H7 (cell line): ENCODE measurements around the gene ATP1A3. TPM values are rescaled to one million over a fixed set of nuclear protein-coding genes. Genes with fewer than 3 reads are reported as not detected.

Experiments used
- DNase-seq: peaks from one replicate; pipeline ENCODE4 v3.0.0; 2012
- H3K27me3 ChIP-seq: 2 replicates; pipeline ENCODE4 v1.6.0; 2011; ENCODE audit warnings: mild to moderate bottlenecking, low read length; ENCODE audit not compliant: control insufficient read depth, insufficient read depth
- H3K36me3 ChIP-seq: replicated peaks from 2 replicates; pipeline ENCODE4 v1.5.1; 2011; ENCODE audit warnings: low read length; ENCODE audit not compliant: control insufficient read depth, insufficient read depth
- H3K4me3 ChIP-seq: 2 replicates; pipeline ENCODE4 v1.5.1; 2011; ENCODE audit warnings: low read depth, mild to moderate bottlenecking, control low read depth, low read length, moderate library complexity; ENCODE audit not compliant: insufficient read depth
- total RNA-seq: library from RNA; depleted of rRNA; stranded (reverse); fragments of >200 nt; shearing (Covaris generic); gene quantifications from 2 replicates; pipeline ENCODE4 v1.2.3, GENCODE V29; 2014

ATP1A3 gene
- total RNA-seq, 1 experiment from 2014 or later: 9.9 TPM

DNA sequence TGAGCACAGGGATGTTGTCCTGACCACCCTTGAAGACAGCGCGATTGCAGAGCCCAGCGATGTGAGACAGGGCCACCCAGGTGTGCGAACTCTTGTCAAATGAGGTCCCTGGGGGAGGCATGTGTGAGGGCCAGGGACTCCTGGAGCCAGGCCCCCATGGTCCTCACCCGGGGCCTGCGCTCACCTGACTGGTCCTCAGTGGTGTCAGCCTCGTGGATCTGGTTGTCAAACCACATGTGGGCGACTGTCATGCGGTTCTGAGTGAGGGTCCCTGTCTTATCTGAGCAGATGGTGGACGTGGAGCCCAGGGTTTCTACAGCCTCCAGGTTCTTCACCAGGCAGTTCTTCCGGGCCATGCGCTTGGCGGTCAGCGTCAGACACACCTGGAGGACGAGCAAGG is 12.3 kb downstream of the ATP1A3 start:
- Histone ChIP-seq H3K27me3 (no peaks in the 10 kb centered on the region), H3K36me3 (peaks cover 1% of the 10 kb centered on the region; the same call in 1 of the 2 replicates), H3K4me3 (no peak overlapping the region)

DNA sequence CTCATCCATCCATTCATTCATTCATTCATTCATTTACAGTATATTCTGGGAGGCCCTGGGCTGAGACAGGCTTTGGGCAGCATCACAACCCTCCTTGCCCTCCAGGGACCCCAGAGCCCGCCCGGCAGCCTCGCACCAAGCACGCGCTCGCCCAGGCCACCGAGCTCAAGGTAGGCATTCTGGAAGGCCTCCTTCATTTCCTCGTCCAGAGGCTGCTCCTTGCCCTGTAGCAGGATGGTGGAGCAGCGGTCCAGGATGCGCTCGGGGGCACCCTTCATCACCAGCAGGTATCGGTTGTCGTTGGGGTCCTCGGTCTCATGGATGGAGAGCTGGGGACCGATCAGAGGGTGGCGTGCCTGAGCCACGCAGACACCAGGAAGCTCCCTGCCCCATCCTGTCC is 15.6 kb downstream of the ATP1A3 start:
- H3K4me3 ChIP-seq: no peak overlapping the region
- H3K36me3 ChIP-seq: peaks cover 1% of the 10 kb centered on the region; the same call in 1 of the 2 replicates
- no peaks in the 10 kb centered on the region for H3K27me3 ChIP-seq
- no peak for DNase-seq

More for the DNA sequence above, 12.3 kb downstream of the ATP1A3 start:
- no peak for DNase-seq

- DNase-seq: no peak
- H3K27me3 ChIP-seq: no peaks in the 10 kb centered on the region
- H3K36me3 ChIP-seq: peaks cover 1% of the 10 kb centered on the region
- no peak overlapping the region for H3K4me3 ChIP-seq
Observed at GRCh38 chr19:41977916-41978315, 16.1 kb downstream of the ATP1A3 start.

DNA sequence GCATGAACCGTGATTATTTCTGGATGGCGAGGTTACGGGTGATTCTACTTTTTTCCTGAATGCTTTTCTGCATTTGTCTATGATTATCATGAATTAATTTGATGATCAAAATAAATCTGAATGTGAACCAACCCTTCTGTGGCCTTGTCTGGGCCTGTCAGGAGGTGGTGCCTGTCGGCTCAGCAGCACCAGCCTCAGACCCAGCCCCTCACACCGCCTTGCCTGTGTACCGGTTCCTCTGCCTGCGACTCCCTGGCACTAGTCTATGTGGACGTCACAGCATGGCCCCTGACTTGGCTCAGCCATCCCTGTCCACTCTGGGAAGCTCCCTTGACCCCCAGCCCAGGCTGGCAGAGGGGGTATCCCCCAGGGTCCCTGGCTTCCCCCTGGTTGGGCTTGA is 19.4 kb downstream of the ATP1A3 start:
- Histone ChIP-seq H3K36me3 (no peaks in the 10 kb centered on the region; the same call in 1 of the 2 replicates), H3K27me3 (no peaks in the 10 kb centered on the region), H3K4me3 (no peak overlapping the region)
- DNase-seq: no peak

DNA sequence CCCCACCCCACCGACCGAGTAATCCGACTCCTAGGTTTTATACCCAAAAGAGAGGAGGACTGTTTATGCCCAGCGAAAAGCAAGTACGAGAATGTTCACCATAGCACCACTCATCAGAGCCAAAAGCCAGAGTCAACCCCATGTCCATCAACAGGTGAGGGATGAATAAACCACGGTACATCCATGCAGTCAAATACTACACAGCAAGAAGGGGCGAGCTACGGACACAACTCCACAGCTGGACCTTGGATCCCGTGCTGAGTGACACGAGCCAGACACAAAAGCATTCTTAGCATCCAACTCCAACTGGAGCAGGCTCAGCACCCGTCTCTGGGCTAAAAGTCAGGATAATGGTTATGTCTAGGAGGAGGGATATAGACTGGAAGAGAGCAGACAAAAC is 22.7 kb downstream of the ATP1A3 start:
- DNase-seq: no peak
- no peaks in the 10 kb centered on the region; the same call in 1 of the 2 replicates for H3K36me3 ChIP-seq
- H3K4me3 ChIP-seq: no peak overlapping the region
- no peaks in the 10 kb centered on the region for H3K27me3 ChIP-seq

GRCh38 chr19:41969772-41970458 is 24.1 kb downstream of the ATP1A3 start:
- Histone ChIP-seq H3K36me3 (no peaks in the 10 kb centered on the region; the same call in 1 of the 2 replicates), H3K4me3 (no peak overlapping the region), H3K27me3 (no peaks in the 10 kb centered on the region)
- DNase-seq: no peak

DNA sequence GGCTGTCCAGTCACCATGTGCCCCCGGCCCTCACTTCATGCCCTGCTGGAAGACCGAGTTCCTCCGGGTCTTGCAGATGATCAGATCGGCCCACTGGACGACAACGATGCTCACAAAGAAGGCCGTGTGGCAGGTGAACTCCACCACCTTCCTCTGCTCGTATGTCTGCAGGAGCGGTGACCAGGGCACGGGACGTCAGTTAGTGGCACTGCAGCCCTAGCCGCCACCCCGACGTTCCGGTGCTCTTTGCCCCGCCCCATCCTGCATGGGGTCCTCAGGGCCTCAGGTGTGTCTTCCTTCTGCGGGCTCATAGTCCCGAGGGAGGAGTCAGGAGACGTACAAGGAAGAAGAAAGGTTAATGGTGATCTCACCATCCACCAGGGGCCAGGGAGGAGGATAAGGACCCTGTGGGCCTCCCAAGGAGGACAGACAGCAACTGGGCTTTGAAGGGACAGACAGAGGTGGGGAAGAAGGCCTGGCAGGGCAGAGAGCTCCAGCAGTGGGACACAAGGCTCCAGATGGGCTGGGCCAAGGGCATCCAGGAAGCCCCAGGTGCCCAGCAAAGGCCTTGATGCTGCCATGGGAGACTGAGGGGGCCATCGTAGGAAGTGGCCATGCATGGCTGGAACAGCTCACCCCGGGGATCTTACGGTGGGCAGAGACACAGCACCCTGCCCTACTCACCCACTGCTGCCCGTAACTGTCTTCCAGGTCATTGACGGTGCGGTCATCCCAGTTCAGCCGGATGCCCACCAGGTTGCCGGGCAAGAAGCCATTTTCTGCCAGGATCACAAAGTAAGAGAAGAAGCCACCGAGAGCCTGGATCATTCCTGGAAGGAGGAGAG is 25.1 kb downstream of the ATP1A3 start:
- Histone ChIP-seq H3K27me3 (no peaks in the 10 kb centered on the region), H3K36me3 (no peaks in the 10 kb centered on the region; the same call in 1 of the 2 replicates), H3K4me3 (no peak overlapping the region)
- DNase-seq: peak; percentile 46

DNA sequence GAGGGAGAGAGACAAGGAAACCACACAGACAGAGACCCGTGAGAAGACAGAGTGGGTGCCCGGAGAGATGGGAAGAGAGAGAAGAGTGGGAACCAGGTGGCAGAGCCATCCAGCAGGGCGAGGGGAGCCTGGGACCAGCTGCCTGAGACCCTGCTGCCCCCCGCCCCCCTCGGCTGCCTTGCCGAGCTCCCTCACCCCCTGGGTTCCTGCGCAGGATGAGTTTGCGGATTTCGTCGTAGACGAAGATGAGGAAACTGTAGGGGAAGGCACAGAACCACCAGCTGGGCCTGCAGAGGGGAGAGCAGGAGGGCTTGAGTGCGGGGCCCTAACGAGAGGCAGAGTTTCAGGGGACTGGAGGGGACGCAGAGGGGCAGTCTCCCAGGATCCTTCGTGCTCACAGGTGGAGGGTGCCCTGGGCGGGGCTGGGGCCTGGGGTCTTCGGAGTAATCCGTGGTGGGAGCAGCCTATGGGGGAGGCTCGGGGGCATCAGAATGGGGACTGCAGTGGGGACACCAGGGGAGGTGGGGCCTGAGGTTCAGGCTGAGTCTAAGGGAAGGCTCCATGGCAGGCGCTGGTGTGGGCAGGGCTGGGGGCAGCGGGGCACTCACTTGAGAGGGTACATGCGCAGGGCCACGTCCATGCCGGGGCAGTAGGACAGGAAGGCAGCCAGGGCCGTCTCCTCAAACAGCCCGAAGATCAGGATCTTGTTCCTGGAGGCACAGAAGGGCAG is 26.8 kb downstream of the ATP1A3 start:
- no peak for DNase-seq

GRCh38 chr19:41965106-41965505 is 28.9 kb downstream of the ATP1A3 start:
- DNase-seq: no peak
- H3K4me3 ChIP-seq: no peak overlapping the region
- no peaks in the 10 kb centered on the region for H3K36me3 ChIP-seq
- H3K27me3 ChIP-seq: no peaks in the 10 kb centered on the region

More for the DNA sequence above, 26.8 kb downstream of the ATP1A3 start:
- Histone ChIP-seq H3K4me3 (no peak overlapping the region), H3K36me3 (no peaks in the 10 kb centered on the region), H3K27me3 (no peaks in the 10 kb centered on the region)

DNA sequence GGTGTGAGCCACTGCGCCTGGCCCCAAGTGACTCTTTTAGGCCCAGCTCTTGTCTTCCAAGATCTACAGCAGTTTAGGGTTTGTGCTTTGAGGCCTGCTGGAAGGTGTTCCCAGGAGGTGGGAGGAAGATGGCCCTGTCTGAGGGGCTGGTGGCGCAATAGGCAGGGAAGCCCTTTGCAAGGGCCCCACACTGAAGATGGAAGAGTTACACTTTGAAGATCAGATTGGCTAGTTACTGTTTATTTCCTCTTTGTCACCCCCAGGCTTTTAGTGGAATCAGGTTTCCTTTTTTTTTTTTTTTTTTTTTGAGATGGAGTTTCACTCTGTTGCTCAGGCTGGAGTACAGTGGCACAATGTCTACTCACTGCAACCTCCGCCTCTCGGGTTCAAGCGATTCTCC is 33.1 kb downstream of the ATP1A3 start:
- no peak for DNase-seq
- Histone ChIP-seq H3K36me3 (peaks cover 1% of the 10 kb centered on the region), H3K27me3 (no peaks in the 10 kb centered on the region), H3K4me3 (no peak overlapping the region)

GRCh38 chr19:41959056-41960053 is 34.7 kb downstream of the ATP1A3 start, which contains the start of gene RABAC1:
Gene RABAC1, minus strand, starts transcription at chr19:41959321. Its CDS starts 29 bp downstream, at chr19:41959292.
- H3K36me3 ChIP-seq: peaks cover 1% of the 10 kb centered on the region

DNA sequence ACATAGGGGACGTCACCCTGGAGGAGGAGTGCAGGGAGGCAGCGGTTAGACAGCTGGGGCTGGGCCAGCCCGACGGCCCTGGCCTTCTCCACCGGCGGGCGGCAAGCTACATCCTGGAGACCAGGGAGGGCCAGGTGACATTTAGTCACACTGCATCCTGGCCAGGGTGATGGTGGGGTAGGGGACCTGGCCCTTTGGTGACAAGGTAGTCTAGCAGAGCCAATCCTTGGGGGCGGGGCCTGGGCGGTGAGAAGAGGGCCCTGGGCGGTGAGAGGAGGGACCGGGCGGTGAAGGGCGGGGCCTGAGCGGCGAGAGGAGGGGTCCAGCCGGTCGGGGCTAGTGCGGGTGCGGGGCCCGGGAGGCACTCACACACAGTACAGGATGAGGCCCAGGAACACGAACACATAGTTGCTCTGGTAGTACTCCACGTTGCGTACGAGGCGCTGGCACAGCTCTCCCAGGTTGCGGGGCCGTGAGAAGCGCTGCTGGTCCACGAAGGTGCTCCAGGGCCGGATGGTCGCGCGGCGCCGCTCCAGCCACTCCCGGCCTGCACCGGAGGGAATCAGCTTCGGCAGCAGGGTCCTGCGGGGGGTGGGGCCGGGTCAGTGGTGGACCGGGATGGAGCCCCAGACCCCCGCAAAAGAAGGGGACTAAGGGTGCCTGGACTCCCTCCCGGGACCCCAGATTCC is 35.5 kb downstream of the ATP1A3 start:
- no peaks in the 10 kb centered on the region for H3K27me3 ChIP-seq
- DNase-seq: peak; percentile 99
- peaks cover 1% of the 10 kb centered on the region for H3K36me3 ChIP-seq
- peak overlapping the region; percentile 92 for H3K4me3 ChIP-seq

More at GRCh38 chr19:41959056-41960053, 34.7 kb downstream of the ATP1A3 start, which contains the start of gene RABAC1:
- H3K4me3 ChIP-seq: peak within 1 kb of the TSS; percentile 92
- peak; percentile 98 for DNase-seq
- H3K27me3 ChIP-seq: no peaks in the 10 kb centered on the region

- peak overlapping the region; percentile 92 for H3K4me3 ChIP-seq
- peak; percentile 96 for DNase-seq
- peaks cover 1% of the 10 kb centered on the region for H3K36me3 ChIP-seq
- H3K27me3 ChIP-seq: no peaks in the 10 kb centered on the region
Observed at GRCh38 chr19:41957838-41958366, 36.1 kb downstream of the ATP1A3 start.
